ENCODE data around the gene SFXN1.

Gene SFXN1

GRCh38 chr5:175544108-175544511 lies 65.8 kb downstream of the SFXN1 start:
- DNase-seq, result no peak

GRCh38 chr5:175544586-175544985 lies 66.2 kb downstream of the SFXN1 start:
- no peak for DNase-seq

GRCh38 chr5:175547842-175548241 lies 69.5 kb downstream of the SFXN1 start:
- DNase-seq, result no peak

GRCh38 chr5:175548626-175549311 lies 70.4 kb downstream of the SFXN1 start:
- no peak for DNase-seq

- DNase-seq, result no peak
These were observed 71.9 kb downstream of the SFXN1 start for GRCh38 chr5:175550055-175550805.

- DNase-seq, result no peak
These were observed 72.9 kb downstream of the SFXN1 start for GRCh38 chr5:175551266-175551665.

- no peak for DNase-seq
These were observed 75.9 kb downstream of the SFXN1 start for GRCh38 chr5:175554296-175554695.

- no peak for DNase-seq
These were observed 76.9 kb downstream of the SFXN1 start for GRCh38 chr5:175555168-175555785.

GRCh38 chr5:175556794-175557193 lies 78.4 kb downstream of the SFXN1 start:
- DNase-seq, result no peak

GRCh38 chr5:175557778-175558177 lies 79.4 kb downstream of the SFXN1 start:
- no peak for DNase-seq

- no peak for DNase-seq
These were observed 80.6 kb downstream of the SFXN1 start for GRCh38 chr5:175558801-175559480.

GRCh38 chr5:175560011-175560410 lies 81.7 kb downstream of the SFXN1 start:
- DNase-seq, result no peak

GRCh38 chr5:175561085-175561484 lies 82.7 kb downstream of the SFXN1 start:
- no peak for DNase-seq

GRCh38 chr5:175564716-175565115 lies 86.4 kb downstream of the SFXN1 start:
- DNase-seq, result no peak

GRCh38 chr5:175566697-175567096 lies 88.3 kb downstream of the SFXN1 start:
- no peak for DNase-seq

GRCh38 chr5:175567954-175568353 lies 89.6 kb downstream of the SFXN1 start:
- DNase-seq, result no peak

GRCh38 chr5:175569701-175570100 lies 91.3 kb downstream of the SFXN1 start:
- no peak for DNase-seq

GRCh38 chr5:175572886-175573285 lies 94.5 kb downstream of the SFXN1 start:
- DNase-seq, result no peak

GRCh38 chr5:175573493-175574269 lies 95.3 kb downstream of the SFXN1 start:
- no peak for DNase-seq

GRCh38 chr5:175575301-175575700 lies 96.9 kb downstream of the SFXN1 start:
- no peak for DNase-seq

- no peak for DNase-seq
These were observed 97.7 kb downstream of the SFXN1 start for GRCh38 chr5:175576096-175576495.

GRCh38 chr5:175576591-175576990 lies 98.2 kb downstream of the SFXN1 start:
- no peak for DNase-seq

All from KG1 (cell line).